ENCODE data around the gene EZR.

EZR gene

DNA sequence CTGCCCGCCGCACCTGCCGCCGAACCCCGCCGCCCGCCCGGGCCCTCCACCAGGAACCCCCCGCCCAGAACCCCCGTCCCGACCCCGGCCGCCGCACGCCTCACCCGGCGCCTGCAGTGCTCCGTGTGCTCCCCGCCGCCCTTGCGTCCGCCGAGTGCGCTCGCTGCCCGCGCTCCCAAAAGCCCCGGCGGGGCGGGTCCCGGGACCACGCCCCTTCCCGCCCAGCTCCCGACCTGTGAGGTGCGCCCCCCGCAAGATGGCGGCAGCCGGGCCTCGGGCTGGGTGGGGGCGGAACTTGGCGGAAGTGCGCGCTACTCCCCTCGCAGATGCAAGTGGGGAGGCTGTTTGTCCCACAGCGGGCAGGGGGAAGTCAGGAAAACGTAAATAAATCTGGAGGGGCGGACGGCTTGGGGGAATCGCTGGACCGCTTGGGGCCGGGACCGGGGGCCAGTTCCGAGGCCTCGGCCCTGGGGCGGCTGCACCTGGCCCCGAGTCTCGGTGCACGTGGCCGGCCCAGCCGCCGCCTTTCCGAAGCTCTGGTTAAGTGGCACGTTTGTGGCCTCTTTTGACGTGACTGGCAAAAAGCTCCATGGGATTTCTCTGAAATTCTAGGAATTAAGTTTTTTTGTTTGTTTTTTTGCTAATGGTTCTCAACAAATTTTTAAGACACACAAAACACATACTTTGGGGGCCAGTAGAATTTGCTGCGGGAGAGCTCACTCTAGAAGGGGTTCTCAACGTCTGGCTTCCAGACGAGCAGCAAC, at the start of gene EZR:
EZR (minus strand) TSS at position 156 of the 764 bp plus-strand sequence. CDS start 1,275 bp downstream, outside the sequence.
- DNase-seq = peak; percentile 76

DNA sequence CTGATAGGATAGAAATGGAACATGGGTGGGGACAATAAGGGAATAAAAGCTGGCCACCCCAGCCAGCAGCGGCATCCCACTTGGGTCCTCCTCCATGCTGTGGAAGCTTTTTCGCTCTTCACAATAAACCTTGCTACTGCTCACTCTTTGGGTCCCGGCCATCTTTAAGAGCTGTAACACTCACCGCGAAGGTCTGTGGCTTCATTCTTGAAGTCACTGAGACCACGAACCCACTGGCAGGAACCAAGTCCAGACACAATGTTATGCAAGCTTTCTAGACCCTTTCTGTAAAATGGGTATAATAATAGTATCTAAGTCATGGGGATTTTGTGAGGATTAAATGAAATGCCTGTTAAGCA, 48.9 kb upstream of the EZR start:
- DNase-seq = no peak

DNA sequence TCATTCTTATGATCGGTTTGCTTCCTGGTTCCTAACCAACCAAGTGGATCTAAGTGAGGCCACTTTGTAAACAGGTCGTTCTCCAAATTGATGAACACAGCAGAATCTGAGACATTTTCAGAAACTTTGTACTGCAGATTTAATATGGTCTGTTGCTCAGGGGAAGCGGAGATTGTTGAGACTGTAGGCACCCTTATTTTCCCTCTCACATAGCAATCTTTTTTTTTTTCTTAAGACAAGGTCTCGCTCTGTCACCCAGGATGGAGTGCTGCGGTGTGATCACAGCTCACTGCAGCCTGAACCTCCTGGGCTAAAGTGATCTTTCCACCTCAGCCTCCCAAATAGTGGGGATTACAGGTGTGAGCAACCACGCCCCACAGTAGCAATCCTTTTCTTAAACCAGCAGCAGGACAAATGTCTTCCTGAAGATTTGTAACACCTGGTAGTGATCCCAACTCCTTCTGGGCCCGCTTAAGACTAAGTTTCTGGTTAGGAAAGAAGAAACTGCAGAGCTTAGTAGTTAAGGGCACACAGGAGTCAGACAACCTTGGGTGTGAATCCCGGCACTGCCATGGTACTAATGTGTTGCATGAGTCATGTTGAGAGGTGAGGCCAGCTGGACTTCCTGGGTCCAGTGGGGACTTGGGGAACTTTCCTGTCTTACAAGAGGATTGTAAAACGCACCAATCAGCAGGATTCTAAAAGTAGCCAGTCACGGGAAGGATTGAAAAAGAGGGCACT, 48.4 kb upstream of the EZR start:
- no peak for DNase-seq

- no peak for DNase-seq
Observed at GRCh38 chr6:158865769-158866168, 46.6 kb upstream of the EZR start.

DNA sequence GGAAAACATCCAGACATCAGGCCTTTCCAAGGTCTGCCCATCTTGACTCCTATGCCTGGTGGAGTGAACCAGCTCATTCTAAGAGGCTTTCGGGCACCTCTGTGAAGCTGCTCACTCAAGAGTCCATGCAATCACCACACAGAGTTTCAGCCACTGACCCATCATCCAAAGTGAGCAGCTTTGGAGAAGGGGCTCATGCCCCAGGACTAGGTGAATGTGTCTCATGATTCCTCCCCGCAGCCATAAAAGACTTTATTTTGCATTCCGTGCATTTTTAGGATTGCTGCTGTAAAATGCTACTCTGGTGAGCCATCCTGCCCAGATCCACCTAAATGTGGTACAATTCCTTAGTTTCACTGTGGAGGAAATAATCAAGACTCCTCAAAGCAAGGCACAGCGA, 44.5 kb upstream of the EZR start:
- peak; percentile 74 for DNase-seq

GRCh38 chr6:158861686-158862381, 42.7 kb upstream of the EZR start:
- DNase-seq = no peak

DNA sequence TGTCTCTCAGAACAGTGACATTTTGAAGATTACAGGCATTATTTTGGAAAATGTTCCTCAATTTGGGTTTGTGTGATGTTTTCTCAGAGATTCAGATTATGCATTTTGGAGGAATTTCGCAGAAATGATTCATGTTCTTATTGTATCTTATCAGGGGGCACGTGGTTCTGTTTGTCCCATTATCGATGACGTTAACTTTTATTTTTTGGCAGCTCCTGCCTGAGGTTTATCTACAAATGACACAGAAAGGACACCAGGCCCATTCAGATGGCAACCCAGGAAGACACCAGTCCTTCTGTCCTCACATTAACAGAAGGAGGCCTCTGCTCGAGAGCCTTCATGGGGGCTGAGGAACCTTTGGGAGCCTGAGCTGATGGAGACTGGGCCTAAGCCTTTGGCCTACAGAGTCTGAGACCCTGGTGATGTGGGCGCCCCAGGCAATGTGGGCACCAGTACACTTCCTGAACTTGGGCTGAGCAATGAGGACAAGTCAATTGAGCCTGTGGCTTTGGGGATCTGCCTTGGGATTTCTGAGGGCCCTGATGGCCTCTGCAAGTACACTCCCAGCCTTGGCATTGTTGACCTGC, 41.2 kb upstream of the EZR start:
- DNase-seq = no peak

GRCh38 chr6:158856261-158856660, 37.1 kb upstream of the EZR start:
- DNase-seq = no peak

- peak; percentile 62 for DNase-seq
Observed at GRCh38 chr6:158854214-158855101, 35.3 kb upstream of the EZR start.

GRCh38 chr6:158853880-158854213, 34.7 kb upstream of the EZR start:
- no peak for DNase-seq

- DNase-seq = peak; percentile 87
Observed at GRCh38 chr6:158853072-158853879, 34.1 kb upstream of the EZR start.

DNA sequence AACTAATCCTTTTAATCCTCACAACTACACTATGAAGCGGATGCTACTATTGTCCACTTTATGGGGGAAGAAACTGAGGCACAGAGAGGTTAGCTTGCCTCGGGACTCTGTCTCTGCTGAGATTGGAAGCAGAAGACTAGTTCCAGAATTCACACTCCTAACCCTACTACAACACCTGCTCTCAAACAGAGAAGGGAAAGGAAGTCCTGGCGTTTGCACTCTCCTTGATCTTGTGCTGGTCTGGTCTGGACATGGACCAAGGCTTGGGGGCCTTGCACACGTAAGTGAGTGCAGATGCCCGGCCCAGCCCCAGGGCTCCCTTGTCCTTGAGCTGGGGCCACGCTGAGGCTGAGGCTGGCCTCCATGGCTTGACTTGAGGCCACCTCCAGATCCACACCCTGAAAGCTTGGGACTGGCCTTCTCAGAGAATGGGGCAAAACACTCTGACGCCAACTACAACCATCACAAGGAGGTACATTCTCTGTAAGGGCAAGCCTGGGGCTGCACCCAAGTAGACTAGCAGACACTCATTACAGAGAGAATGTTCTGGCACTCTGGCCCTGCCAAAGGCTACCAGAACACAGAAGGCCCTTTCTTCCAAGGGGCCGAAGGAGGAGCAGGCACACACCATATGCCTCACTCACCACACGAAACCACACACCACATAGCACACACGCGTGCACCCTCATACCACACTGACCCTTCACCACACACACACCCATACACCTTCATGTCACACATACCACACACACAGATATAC, 33.3 kb upstream of the EZR start:
- no peak for DNase-seq

DNA sequence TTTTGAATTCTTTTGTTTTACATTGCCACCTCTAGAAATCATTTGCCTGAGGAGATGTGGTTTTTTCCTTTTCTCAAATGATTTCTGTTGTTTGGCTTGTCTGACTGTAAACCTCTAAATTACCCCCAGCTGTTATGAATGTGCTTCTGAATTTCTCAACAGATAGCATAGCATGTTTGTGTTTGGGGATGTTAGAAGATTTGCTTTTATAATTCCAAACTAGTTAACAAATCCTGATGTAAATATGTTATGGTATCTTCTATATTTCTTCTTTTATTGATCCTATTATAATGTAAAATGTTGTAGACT, 31.6 kb upstream of the EZR start:
- peak; percentile 54 for DNase-seq

DNA sequence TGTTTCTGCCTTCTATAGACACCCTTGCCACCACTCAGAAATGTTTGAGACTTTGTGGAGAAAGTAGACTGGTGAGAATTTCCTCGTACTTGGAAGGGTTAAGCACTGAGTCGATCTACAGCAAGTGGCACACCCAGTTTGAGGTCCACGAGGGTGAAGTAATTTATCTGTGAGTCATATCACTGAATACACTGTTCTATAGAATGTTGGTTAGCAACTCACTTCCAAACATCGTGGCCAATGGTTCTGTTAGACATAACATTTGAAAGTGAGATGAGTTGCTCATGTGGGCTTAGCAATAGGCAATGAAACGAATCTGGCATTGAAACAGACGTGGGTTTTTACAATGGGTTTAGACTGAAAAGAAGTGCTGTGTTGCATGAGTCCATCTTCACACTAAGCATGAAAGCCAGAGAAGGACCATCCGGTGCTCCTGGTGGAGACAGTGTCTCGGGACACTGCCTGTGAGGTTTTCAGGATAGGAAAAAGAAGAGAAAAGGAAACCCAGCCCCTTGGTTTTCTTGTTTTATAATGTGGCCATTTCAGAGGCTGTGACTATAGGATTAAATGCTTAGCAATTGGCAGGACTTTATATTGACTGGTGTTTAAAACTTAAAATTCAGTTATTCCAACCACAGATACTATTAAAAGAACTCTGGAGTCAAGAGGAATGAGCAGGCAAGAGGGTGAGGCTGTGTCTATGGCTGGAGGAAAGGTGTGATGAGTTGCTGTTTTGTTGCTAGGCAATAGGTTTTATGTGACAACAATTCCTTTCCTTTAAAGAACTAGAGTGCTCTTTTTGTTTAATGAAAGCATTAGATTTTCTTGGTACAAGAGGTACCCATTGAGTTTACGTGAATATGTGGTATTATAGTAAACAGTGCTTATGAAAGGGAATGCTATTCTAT, 31.0 kb upstream of the EZR start:
- DNase-seq = peak; percentile 96

GRCh38 chr6:158848490-158848895, 29.3 kb upstream of the EZR start:
- DNase-seq = no peak

DNA sequence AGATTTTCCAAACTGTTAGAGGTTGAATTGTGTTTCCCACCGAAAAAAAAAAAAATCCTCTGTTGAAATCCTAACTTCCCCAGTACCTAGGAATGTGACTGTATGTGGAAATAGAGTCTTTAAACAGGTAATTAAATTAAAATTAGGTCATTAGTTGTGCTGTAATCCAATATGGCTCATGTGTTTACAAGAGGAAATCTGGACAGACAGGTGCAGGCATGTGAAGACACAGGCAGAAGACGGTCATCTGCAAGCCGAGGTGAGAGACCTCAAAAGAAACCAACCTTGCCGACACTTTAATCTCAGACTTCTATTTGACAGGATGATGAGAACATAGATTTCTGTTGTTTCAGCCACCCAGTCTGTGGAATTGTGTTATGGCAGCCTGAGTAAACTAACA, 28.6 kb upstream of the EZR start:
- DNase-seq = no peak

GRCh38 chr6:158847012-158847529, 27.9 kb upstream of the EZR start:
- no peak for DNase-seq

DNA sequence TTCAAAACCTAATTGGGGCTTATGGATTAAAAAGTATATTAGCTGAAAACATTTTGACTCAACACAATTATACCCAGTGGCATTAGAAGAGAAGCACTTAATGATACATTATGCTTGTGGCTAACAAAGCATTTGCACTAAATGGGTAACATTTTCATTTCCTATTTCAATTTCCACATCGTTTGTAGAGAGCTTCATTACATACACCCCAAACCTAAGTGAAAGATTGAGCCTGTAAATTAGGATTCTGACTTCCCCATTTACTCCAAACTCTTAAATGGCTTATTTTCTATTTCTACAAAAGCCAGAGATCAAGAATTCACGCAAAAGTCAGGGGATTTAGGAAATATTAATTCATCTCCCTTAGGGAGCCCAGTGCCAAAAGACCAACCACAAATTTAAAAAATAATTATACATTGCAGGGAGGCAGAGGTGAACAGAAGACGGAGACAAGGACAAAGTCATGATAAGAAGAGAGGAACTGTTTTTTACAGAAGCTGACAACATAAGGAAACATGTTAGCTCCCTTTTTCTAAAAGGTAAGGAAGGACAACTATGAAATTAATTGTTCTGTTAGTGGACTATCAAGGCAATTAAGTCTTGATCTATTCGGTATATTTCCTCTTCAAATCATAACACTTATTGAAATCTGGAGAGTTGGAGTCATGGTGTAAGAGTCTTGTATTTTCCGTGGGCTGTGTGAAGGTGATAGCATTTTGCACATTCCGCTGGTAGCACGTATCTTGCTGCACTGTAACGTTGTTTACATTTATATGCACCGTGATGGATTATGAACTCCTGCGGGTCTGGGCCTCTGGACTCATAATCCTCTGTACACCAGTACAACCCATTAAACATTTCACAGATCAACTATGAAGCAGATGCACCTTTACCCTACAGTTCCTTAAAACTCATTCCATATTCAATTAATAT, 24.8 kb upstream of the EZR start:
- DNase-seq = no peak

- no peak for DNase-seq
Observed at GRCh38 chr6:158841358-158841757, 22.2 kb upstream of the EZR start.

All from fibroblast of skin of right quadriceps (primary cell).